Thymus (tissue), 11 donors: ENCODE data around the gene R3HDM2. TPM values are rescaled to one million over a fixed set of nuclear protein-coding genes. Genes with fewer than 3 reads are reported as not detected.

ENCODE experiments used
- DNase-seq, 9 donors: peaks; one replicate each; pipeline ENCODE4 v3.0.0-alpha.2; 2013; ENCODE audit warnings: low spot score in 9 of 9, low read depth in 6 of 9, missing footprints in 1 of 9
- H3K27ac ChIP-seq, 2 donors: one replicate each; pipeline ENCODE4 v1.5.1; 2013; ENCODE audit warnings: control low read depth in 1 of 2, low read depth in 1 of 2, low read length in 1 of 2, mild to moderate bottlenecking in 1 of 2, moderate library complexity in 1 of 2
- H3K27me3 ChIP-seq, 2 donors: one replicate each; pipeline ENCODE4 v1.5.1; 2013; ENCODE audit warnings: low read length in 1 of 2; ENCODE audit not compliant: control insufficient read depth in 2 of 2, insufficient read depth in 1 of 2
- H3K36me3 ChIP-seq, 2 donors: one replicate each; pipeline ENCODE4 v1.5.1; 2013; ENCODE audit warnings: low read length in 1 of 2, mild to moderate bottlenecking in 1 of 2, moderate library complexity in 1 of 2; ENCODE audit not compliant: control insufficient read depth in 2 of 2, insufficient read depth in 2 of 2
- H3K4me1 ChIP-seq, 2 donors: one replicate each; pipeline ENCODE4 v1.5.1; 2013; ENCODE audit warnings: low read length in 2 of 2; ENCODE audit not compliant: control insufficient read depth in 2 of 2, insufficient read depth in 2 of 2
- H3K4me3 ChIP-seq, 2 donors: one replicate each; pipeline ENCODE4 v1.5.1; 2013; ENCODE audit warnings: low read length in 2 of 2, control low read depth in 1 of 2, mild to moderate bottlenecking in 1 of 2
- H3K9me3 ChIP-seq, 2 donors: one replicate each; pipeline ENCODE4 v1.5.1; 2013; ENCODE audit warnings: low read length in 1 of 2, mild to moderate bottlenecking in 1 of 2; ENCODE audit not compliant: control insufficient read depth in 2 of 2, insufficient read depth in 1 of 2
- WGBS: extraction: QIAGEN DNeasy Blood & Tissue Kit; methylation state at CpG from one replicate; pipeline ENCODE4 v1.1.7; 2013; 5-methylcytosine and 5-hydroxymethylcytosine counted together
- polyA plus RNA-seq: library from polyadenylated mRNA; stranded (reverse); fragments of 200-250 nt; gene quantifications from one replicate; pipeline ENCODE4 v1.2.3, GENCODE V29; 2013
- total RNA-seq: library from RNA; stranded (reverse); fragments of 120-200 nt; gene quantifications from one replicate; pipeline ENCODE4 v1.2.4, GENCODE V29; 2013
- donor health status: healthy.

R3HDM2 gene
- total and polyA plus RNA-seq, 2 donors = 12.6 to 22.4 TPM

- Histone ChIP-seq H3K36me3 (no peaks in the 10 kb centered on the region), H3K9me3 (peaks cover 0 to 8% of the 10 kb centered on the region in 2 donors)
- 88% methylated on average over 15 of the region's 15 CpGs for WGBS
These were observed 220.4 kb downstream of the R3HDM2 start for GRCh38 chr12:57210461-57210860.

GRCh38 chr12:57209916-57210315, 220.9 kb downstream of the R3HDM2 start:
- peaks cover 0 to 16% of the 10 kb centered on the region in 2 donors for H3K4me1 ChIP-seq
- no peak overlapping the region for H3K4me3 ChIP-seq
- H3K27ac ChIP-seq = no peak overlapping the region
- peaks cover 15 to 50% of the 10 kb centered on the region in 2 donors for H3K27me3 ChIP-seq
- WGBS = 85% methylated on average over 8 of the region's 8 CpGs
- DNase-seq = no peak
- no peaks in the 10 kb centered on the region for H3K36me3 ChIP-seq
- H3K9me3 ChIP-seq = peaks cover 0 to 8% of the 10 kb centered on the region in 2 donors

More at GRCh38 chr12:57210461-57210860, 220.4 kb downstream of the R3HDM2 start:
- H3K27me3 ChIP-seq = peaks cover 21 to 55% of the 10 kb centered on the region in 2 donors
- no peak overlapping the region for H3K4me3 ChIP-seq
- H3K27ac ChIP-seq = no peak overlapping the region
- H3K4me1 ChIP-seq = peaks cover 0 to 16% of the 10 kb centered on the region in 2 donors
- no peak for DNase-seq

- no peak overlapping the region for H3K27ac ChIP-seq
- no peaks in the 10 kb centered on the region for H3K36me3 ChIP-seq
- no peak overlapping the region for H3K4me3 ChIP-seq
- H3K4me1 ChIP-seq = peaks cover 0 to 5% of the 10 kb centered on the region in 2 donors
- peaks cover 0 to 3% of the 10 kb centered on the region in 2 donors for H3K9me3 ChIP-seq
- DNase-seq = no peak
- 95% methylated on average over 22 of the region's 22 CpGs for WGBS
- H3K27me3 ChIP-seq = peaks cover 4 to 38% of the 10 kb centered on the region in 2 donors
These were observed 222.1 kb downstream of the R3HDM2 start for GRCh38 chr12:57208631-57209282.

- no peak overlapping the region for H3K27ac ChIP-seq
- H3K4me3 ChIP-seq = no peak overlapping the region
- H3K9me3 ChIP-seq = peaks cover 0 to 3% of the 10 kb centered on the region in 2 donors
- WGBS = 96% methylated on average over 29 of the region's 29 CpGs
- H3K4me1 ChIP-seq = no peaks in the 10 kb centered on the region
- H3K27me3 ChIP-seq = peaks cover 0 to 31% of the 10 kb centered on the region in 2 donors
- DNase-seq = no peak
- H3K36me3 ChIP-seq = no peaks in the 10 kb centered on the region
These were observed 222.9 kb downstream of the R3HDM2 start for GRCh38 chr12:57207731-57208630.

GRCh38 chr12:57205931-57206330, 224.9 kb downstream of the R3HDM2 start:
- H3K9me3 ChIP-seq = peaks cover 0 to 3% of the 10 kb centered on the region in 2 donors
- no peak overlapping the region for H3K27ac ChIP-seq
- H3K4me1 ChIP-seq = no peaks in the 10 kb centered on the region
- DNase-seq = no peak
- no peak overlapping the region for H3K4me3 ChIP-seq
- H3K27me3 ChIP-seq = peaks cover 0 to 12% of the 10 kb centered on the region in 2 donors
- WGBS = 92% methylated on average over 7 of the region's 7 CpGs
- no peaks in the 10 kb centered on the region for H3K36me3 ChIP-seq

GRCh38 chr12:57205186-57205585, 225.7 kb downstream of the R3HDM2 start:
- WGBS = 98% methylated on average over 26 of the region's 26 CpGs
- H3K27me3 ChIP-seq = peaks cover 0 to 7% of the 10 kb centered on the region in 2 donors
- no peaks in the 10 kb centered on the region for H3K36me3 ChIP-seq
- H3K9me3 ChIP-seq = peaks cover 0 to 3% of the 10 kb centered on the region in 2 donors
- H3K4me1 ChIP-seq = no peaks in the 10 kb centered on the region
- no peak overlapping the region for H3K4me3 ChIP-seq
- no peak for DNase-seq
- no peak overlapping the region for H3K27ac ChIP-seq

- H3K36me3 ChIP-seq = no peaks in the 10 kb centered on the region
- no peak overlapping the region for H3K27ac ChIP-seq
- no peak overlapping the region for H3K4me3 ChIP-seq
- H3K4me1 ChIP-seq = no peaks in the 10 kb centered on the region
- no peak for DNase-seq
- WGBS = 95% methylated on average over 19 of the region's 19 CpGs
- H3K27me3 ChIP-seq = peaks cover 0 to 4% of the 10 kb centered on the region in 2 donors
- H3K9me3 ChIP-seq = no peaks in the 10 kb centered on the region
These were observed 226.4 kb downstream of the R3HDM2 start for GRCh38 chr12:57204454-57204853.

- no peaks in the 10 kb centered on the region for H3K4me1 ChIP-seq
- H3K27me3 ChIP-seq = peaks cover 0 to 4% of the 10 kb centered on the region in 2 donors
- 91% methylated on average over 11 of the region's 11 CpGs for WGBS
- DNase-seq = no peak
- no peak overlapping the region for H3K27ac ChIP-seq
- H3K9me3 ChIP-seq = no peaks in the 10 kb centered on the region
- no peaks in the 10 kb centered on the region for H3K36me3 ChIP-seq
- H3K4me3 ChIP-seq = no peak overlapping the region
These were observed 227.1 kb downstream of the R3HDM2 start for GRCh38 chr12:57203791-57204190.
